ENCODE data around the gene ADGRG6. TPM values are rescaled to one million over a fixed set of nuclear protein-coding genes. Genes with fewer than 3 reads are reported as not detected.

ADGRG6 gene
- total RNA-seq, 1 donor from 2014 or later = 0.39 TPM

DNA sequence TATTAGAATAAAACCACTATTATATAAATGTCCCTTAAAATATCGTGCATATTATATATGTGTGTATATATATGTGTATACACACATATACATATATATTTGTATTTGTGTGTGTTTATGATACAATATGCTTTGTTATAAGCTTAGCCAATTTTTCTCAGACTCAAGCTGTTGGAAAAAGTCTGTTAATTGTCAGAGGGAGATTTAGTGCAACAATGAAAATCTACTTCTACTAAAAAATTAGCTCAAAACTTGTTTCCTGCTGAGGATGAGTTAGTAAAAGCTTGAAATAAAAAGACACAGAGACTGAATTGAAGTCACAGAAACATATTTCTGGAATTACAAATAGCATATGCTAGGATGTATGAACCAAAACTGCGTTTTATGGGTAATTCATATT, 79.4 kb downstream of the ADGRG6 start:
- Histone ChIP-seq H3K9ac (no peak overlapping the region), H4K20me1 (ENCODE audit: low read depth) (no peaks in the 10 kb centered on the region), H3K27me3 (no peaks in the 10 kb centered on the region), H3K36me3 (no peaks in the 10 kb centered on the region), H3K4me3 (no peak overlapping the region), H3K27ac (no peak overlapping the region), H2AFZ (replicated peaks) (no peak overlapping the region), H3K4me1 (peaks cover 5% of the 10 kb centered on the region), H3F3A (ENCODE audit: low read depth) (no peaks in the 10 kb centered on the region), H3K4me2 (no peak overlapping the region), H3K9me3 (ENCODE audit: low read depth) (no peaks in the 10 kb centered on the region), H3K79me2 (ENCODE audit: low read depth) (no peaks in the 10 kb centered on the region)
- Mint-ChIP-seq H3K27me3 (ENCODE audit: insufficient read depth, low read depth) (peaks cover 4% of the 10 kb centered on the region), H3K36me3 (no peaks in the 10 kb centered on the region), H3K9me3 (no peaks in the 10 kb centered on the region), H3K27ac (no peak overlapping the region), H3K4me3 (no peak overlapping the region), H3K4me1 (peaks cover 22% of the 10 kb centered on the region)
- DNase-seq (ENCODE audit: low spot score) = no peak
- TF ChIP-seq EZH2phosphoT487 (IDR thresholded peaks at IDR 0.05) (no peak), EZH2 (IDR thresholded peaks at IDR 0.05) (no peak)
- TF ChIP-seq, protein P1, sequence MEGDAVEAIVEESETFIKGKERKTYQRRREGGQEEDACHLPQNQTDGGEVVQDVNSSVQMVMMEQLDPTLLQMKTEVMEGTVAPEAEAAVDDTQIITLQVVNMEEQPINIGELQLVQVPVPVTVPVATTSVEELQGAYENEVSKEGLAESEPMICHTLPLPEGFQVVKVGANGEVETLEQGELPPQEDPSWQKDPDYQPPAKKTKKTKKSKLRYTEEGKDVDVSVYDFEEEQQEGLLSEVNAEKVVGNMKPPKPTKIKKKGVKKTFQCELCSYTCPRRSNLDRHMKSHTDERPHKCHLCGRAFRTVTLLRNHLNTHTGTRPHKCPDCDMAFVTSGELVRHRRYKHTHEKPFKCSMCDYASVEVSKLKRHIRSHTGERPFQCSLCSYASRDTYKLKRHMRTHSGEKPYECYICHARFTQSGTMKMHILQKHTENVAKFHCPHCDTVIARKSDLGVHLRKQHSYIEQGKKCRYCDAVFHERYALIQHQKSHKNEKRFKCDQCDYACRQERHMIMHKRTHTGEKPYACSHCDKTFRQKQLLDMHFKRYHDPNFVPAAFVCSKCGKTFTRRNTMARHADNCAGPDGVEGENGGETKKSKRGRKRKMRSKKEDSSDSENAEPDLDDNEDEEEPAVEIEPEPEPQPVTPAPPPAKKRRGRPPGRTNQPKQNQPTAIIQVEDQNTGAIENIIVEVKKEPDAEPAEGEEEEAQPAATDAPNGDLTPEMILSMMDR (IDR thresholded peaks at IDR 0.05) = no peak

DNA sequence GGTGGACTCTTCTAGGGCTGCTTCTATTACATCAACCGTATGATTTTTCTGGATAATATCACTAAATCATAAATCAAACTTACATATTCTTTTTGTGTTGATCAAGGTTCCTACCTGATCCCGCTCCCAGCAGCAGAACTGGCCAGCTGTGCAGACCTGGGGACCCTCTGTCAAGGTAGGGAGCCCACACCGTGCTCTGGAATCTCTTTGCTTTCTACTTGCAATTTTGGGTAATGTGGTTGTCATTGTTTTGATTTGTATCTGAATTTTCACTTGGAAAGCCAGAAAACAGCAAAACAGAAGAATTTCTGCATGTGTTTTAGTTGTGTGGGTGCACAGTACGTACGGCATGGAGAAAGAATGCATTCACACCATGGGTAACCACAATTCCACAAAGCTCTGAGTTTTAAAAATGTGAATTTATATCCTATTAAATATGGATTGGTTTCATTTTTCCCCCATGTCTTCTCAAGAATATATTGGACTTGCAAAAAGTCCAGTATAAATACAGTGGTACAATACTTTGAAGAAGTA, 80.1 kb downstream of the ADGRG6 start:
- no peaks in the 10 kb centered on the region for H3K9me3 Mint-ChIP-seq
- Histone ChIP-seq H3K79me2 (ENCODE audit: low read depth) (no peaks in the 10 kb centered on the region), H3K4me2 (no peak overlapping the region), H2AFZ (replicated peaks) (no peak overlapping the region), H3K4me1 (peaks cover 5% of the 10 kb centered on the region), H4K20me1 (ENCODE audit: low read depth) (no peaks in the 10 kb centered on the region), H3K4me3 (no peak overlapping the region), H3F3A (ENCODE audit: low read depth) (no peaks in the 10 kb centered on the region), H3K9ac (no peak overlapping the region), H3K27me3 (no peaks in the 10 kb centered on the region), H3K36me3 (no peaks in the 10 kb centered on the region), H3K9me3 (ENCODE audit: low read depth) (no peaks in the 10 kb centered on the region), H3K27ac (no peak overlapping the region)
- H3K27me3 Mint-ChIP-seq (ENCODE audit: insufficient read depth, low read depth) = peaks cover 4% of the 10 kb centered on the region
- no peaks in the 10 kb centered on the region for H3K36me3 Mint-ChIP-seq
- H3K4me1 Mint-ChIP-seq = peaks cover 19% of the 10 kb centered on the region
- H3K4me3 Mint-ChIP-seq = no peak overlapping the region
- no peak overlapping the region for H3K27ac Mint-ChIP-seq
- TF ChIP-seq EZH2phosphoT487 (IDR thresholded peaks at IDR 0.05) (no peak), EZH2 (IDR thresholded peaks at IDR 0.05) (no peak)
- TF ChIP-seq, protein P1 (IDR thresholded peaks at IDR 0.05) = no peak
- no peak for DNase-seq (ENCODE audit: low spot score)

DNA sequence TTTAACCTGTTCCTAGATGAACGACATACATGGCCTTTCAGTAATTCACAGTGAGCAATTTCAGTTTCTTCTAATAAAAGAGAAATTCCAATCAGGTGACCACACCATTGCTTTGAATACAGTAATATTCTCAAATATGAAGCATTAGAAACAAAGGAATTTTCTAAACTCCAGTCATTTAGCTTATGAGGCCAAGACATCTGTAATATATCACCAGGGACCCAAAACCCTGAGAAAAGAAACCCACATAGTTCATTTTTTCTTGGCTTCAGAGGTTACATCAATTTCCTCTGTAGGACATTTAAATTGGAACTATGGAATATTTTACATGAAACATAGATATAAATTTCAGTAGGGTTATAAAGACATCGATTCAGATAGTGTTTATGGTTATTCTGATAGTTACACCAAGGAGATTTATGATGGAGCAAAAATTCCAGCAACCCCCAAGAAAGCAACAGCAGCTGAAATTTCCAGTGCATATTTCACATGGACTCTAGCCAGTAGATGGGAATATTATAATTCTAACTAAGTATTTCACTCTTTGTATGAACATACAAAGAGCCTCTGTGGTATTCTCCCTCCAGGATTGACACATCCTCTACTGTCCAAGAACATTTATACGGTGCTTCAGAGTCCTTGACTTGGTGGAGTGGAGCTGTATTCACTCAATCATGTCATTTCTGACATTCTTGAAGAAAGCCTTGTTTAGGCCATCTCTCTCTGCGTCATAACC, 82.9 kb downstream of the ADGRG6 start:
- Histone ChIP-seq H3K36me3 (no peaks in the 10 kb centered on the region), H2AFZ (replicated peaks) (no peak overlapping the region), H3K27ac (no peak overlapping the region), H3K9me3 (ENCODE audit: low read depth) (no peaks in the 10 kb centered on the region), H3F3A (ENCODE audit: low read depth) (no peaks in the 10 kb centered on the region), H3K27me3 (no peaks in the 10 kb centered on the region), H3K4me1 (no peaks in the 10 kb centered on the region), H3K4me3 (no peak overlapping the region), H3K79me2 (ENCODE audit: low read depth) (no peaks in the 10 kb centered on the region), H3K4me2 (no peak overlapping the region), H4K20me1 (ENCODE audit: low read depth) (no peaks in the 10 kb centered on the region), H3K9ac (no peak overlapping the region)
- Mint-ChIP-seq H3K9me3 (no peaks in the 10 kb centered on the region), H3K4me1 (no peaks in the 10 kb centered on the region), H3K27ac (no peak overlapping the region), H3K27me3 (ENCODE audit: insufficient read depth, low read depth) (peaks cover 4% of the 10 kb centered on the region), H3K4me3 (no peak overlapping the region), H3K36me3 (no peaks in the 10 kb centered on the region)
- TF ChIP-seq, protein P1 (IDR thresholded peaks at IDR 0.05) = no peak
- no peak for TF ChIP-seq EZH2phosphoT487 (IDR thresholded peaks at IDR 0.05)
- TF ChIP-seq EZH2 (IDR thresholded peaks at IDR 0.05) = no peak
- DNase-seq (ENCODE audit: low spot score) = no peak
